Measurements from ENCODE around the gene LANCL3. TPM values are rescaled to one million over a fixed set of nuclear protein-coding genes. Genes with fewer than 3 reads are reported as not detected.
A peak's percentile ranks its signal among the peaks of the same experiment; 100 is the strongest.

Gene LANCL3
- polyA plus RNA-seq, 2 of the 4 experiments (the other 2 are of a cell fraction): not detected

GRCh38 chrX:37697169-37697760 is 125.8 kb downstream of the LANCL3 start:
- no peak overlapping the region for H3K4me3 ChIP-seq
- no peak overlapping the region for H3K27ac ChIP-seq
- ChIA-PET CTCF (no interaction called here), POLR2A (no interaction called here)
- H3K4me1 ChIP-seq: no peaks in the 10 kb centered on the region
- DNase-seq (ENCODE audit: low read depth in 1 of 2, low spot score in 1 of 2) (no peak), FAIRE-seq (peak; percentile 68), ATAC-seq (no peak)
- TF ChIP-seq HOXB13 (CRISPR knock-in tag; IDR thresholded peaks at IDR 0.05; ENCODE audit: low read depth): no peak
- no peak for TF ChIP-seq HMGXB4 (CRISPR knock-in tag; IDR thresholded peaks at IDR 0.05; ENCODE audit: borderline replicate concordance)
- TF ChIP-seq USF2 (IDR thresholded peaks at IDR 0.05): no peak
- TF ChIP-seq EHMT2 (IDR thresholded peaks at IDR 0.05; ENCODE audit: low read depth): no peak
- no peak for TF ChIP-seq HOXB5 (CRISPR knock-in tag; IDR thresholded peaks at IDR 0.05)
- no peak for TF ChIP-seq FOSL2 (IDR thresholded peaks at IDR 0.05)
- TF ChIP-seq FOSL2 (CRISPR knock-in tag; IDR thresholded peaks at IDR 0.05): no peak
- no peak for TF ChIP-seq NPAS2 (CRISPR knock-in tag; IDR thresholded peaks at IDR 0.05; ENCODE audit: borderline replicate concordance)
- TF ChIP-seq HOXA7 (CRISPR knock-in tag; IDR thresholded peaks at IDR 0.05): no peak
- TF ChIP-seq CHD4 (IDR thresholded peaks at IDR 0.05; ENCODE audit: borderline replicate concordance): no peak
- TF ChIP-seq RAD21 (conservative IDR thresholded peaks at IDR 0.05 in 1 of 2, IDR thresholded peaks at IDR 0.05 in 1 of 2): no peak
- H3K4me2 ChIP-seq: no peak overlapping the region
- WGBS (ENCODE audit: missing lambda C conversion rate): 53% methylated on average over 1 of the region's 1 CpG
- H3K9me3 ChIP-seq: no peaks in the 10 kb centered on the region

- Histone ChIP-seq H3K9me3 (no peaks in the 10 kb centered on the region), H3K4me2 (no peak overlapping the region), H3K4me1 (no peaks in the 10 kb centered on the region), H3K27ac (no peak overlapping the region), H3K4me3 (no peak overlapping the region)
- ChIA-PET POLR2A (no interaction called here), CTCF (no interaction called here)
- 39% methylated on average over 4 of the region's 4 CpGs for WGBS (ENCODE audit: missing lambda C conversion rate)
- no peak for ATAC-seq
- FAIRE-seq: no peak
- no peak for TF ChIP-seq ZSCAN20 (CRISPR knock-in tag; IDR thresholded peaks at IDR 0.05)
- TF ChIP-seq ATOH8 (CRISPR knock-in tag; IDR thresholded peaks at IDR 0.05; ENCODE audit: low read depth): no peak
- TF ChIP-seq CBX8 (IDR thresholded peaks at IDR 0.05): no peak
- no peak for DNase-seq (ENCODE audit: low read depth in 1 of 2, low spot score in 1 of 2)
Observed at GRCh38 chrX:37701588-37701987, 130.1 kb downstream of the LANCL3 start.

- CTCF ChIA-PET: no interaction called here
- no peak overlapping the region for H3K4me2 ChIP-seq
- no peak overlapping the region for H3K4me3 ChIP-seq
- TF ChIP-seq SREBF2 (IDR thresholded peaks at IDR 0.05) (no peak), FOSB (CRISPR knock-in tag; IDR thresholded peaks at IDR 0.05) (no peak), PBX3 (IDR thresholded peaks at IDR 0.05) (no peak), TFCP2L1 (CRISPR knock-in tag; IDR thresholded peaks at IDR 0.05) (no peak), MAZ (IDR thresholded peaks at IDR 0.05; ENCODE audit: borderline replicate concordance, low read depth, low read length) (no peak), EHF (CRISPR knock-in tag; IDR thresholded peaks at IDR 0.05) (no peak), CEBPB (IDR thresholded peaks at IDR 0.05) (no peak), RFX5 (IDR thresholded peaks at IDR 0.05) (no peak), HMGXB4 (CRISPR knock-in tag; IDR thresholded peaks at IDR 0.05; ENCODE audit: borderline replicate concordance) (no peak), REST (IDR thresholded peaks at IDR 0.05) (no peak), POLR2A (IDR thresholded peaks at IDR 0.05; ENCODE audit: low read length) (no peak), EHMT2 (IDR thresholded peaks at IDR 0.05; ENCODE audit: low read depth) (no peak), CBX8 (IDR thresholded peaks at IDR 0.05) (no peak)
- H3K4me1 ChIP-seq: no peaks in the 10 kb centered on the region
- DNase-seq (ENCODE audit: low read depth in 1 of 2, low spot score in 1 of 2) (no peak), ATAC-seq (no peak), FAIRE-seq (no peak)
- POLR2A ChIA-PET: no interaction called here
- no peak overlapping the region for H3K27ac ChIP-seq
- no peaks in the 10 kb centered on the region for H3K9me3 ChIP-seq
- WGBS (ENCODE audit: missing lambda C conversion rate): 11% methylated on average over 3 of the region's 3 CpGs
Observed at GRCh38 chrX:37711991-37712390, 140.5 kb downstream of the LANCL3 start.
